ENCODE results near the gene TMEM145. TPM values are rescaled to one million over a fixed set of nuclear protein-coding genes. Genes with fewer than 3 reads are reported as not detected.

Gene TMEM145
- total RNA-seq, 4 donors from 2014 or later = not detected

DNA sequence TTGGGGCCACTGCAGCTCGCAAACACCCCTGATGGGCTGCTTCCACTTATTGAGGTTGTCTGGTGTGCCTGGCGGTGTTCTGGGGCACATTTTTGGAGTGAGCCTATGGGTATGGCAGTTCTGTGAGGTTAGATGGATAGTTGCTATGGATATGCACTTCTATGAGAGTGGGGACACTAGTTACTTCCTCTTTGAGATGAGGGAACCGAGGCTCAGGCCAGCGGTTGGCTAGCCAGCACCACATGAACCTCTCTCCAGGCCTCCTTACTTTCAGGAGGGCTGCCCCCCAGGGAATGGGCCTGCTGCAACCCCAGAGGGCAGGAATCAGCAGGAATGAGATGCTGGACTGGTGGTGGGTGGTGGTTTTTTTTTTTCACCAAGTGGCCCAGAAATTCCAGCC, 24.7 kb upstream of the TMEM145 start:
- TF ChIP-seq, protein P1, sequence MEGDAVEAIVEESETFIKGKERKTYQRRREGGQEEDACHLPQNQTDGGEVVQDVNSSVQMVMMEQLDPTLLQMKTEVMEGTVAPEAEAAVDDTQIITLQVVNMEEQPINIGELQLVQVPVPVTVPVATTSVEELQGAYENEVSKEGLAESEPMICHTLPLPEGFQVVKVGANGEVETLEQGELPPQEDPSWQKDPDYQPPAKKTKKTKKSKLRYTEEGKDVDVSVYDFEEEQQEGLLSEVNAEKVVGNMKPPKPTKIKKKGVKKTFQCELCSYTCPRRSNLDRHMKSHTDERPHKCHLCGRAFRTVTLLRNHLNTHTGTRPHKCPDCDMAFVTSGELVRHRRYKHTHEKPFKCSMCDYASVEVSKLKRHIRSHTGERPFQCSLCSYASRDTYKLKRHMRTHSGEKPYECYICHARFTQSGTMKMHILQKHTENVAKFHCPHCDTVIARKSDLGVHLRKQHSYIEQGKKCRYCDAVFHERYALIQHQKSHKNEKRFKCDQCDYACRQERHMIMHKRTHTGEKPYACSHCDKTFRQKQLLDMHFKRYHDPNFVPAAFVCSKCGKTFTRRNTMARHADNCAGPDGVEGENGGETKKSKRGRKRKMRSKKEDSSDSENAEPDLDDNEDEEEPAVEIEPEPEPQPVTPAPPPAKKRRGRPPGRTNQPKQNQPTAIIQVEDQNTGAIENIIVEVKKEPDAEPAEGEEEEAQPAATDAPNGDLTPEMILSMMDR (IDR thresholded peaks at IDR 0.05; ENCODE audit: low read depth) = no peak

DNA sequence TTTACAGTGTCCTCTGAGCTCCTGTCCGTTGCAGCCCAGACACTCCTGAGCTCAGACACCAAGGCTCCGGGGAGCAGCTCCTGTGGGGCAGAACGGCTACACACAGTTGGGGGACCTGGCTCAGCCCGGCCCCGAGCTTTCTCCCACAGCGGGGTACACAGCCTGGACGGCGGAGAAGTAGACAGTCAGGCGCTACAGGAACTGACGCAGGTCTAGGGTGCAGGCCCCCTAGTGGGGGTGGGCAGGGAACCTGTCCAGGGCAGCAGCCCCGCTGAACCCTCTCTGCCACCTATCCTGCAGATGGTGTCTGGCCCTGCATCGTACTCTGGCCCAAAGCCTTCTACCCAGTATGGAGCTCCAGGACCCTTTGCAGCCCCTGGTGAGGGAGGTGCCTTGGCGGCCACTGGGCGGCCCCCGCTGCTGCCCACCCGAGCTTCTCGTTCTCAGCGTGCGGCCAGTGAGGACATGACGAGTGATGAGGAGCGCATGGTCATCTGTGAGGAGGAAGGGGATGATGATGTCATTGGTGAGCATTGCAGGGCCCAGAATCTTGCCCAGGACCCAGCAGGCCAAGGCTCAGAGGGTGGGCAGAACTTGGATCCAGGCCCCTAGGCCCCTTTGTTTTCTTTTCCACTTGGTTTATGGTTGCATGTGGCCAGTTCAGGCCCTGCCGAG, 24.1 kb upstream of the TMEM145 start:
- TF ChIP-seq, protein P1 (IDR thresholded peaks at IDR 0.05; ENCODE audit: low read depth) = no peak

DNA sequence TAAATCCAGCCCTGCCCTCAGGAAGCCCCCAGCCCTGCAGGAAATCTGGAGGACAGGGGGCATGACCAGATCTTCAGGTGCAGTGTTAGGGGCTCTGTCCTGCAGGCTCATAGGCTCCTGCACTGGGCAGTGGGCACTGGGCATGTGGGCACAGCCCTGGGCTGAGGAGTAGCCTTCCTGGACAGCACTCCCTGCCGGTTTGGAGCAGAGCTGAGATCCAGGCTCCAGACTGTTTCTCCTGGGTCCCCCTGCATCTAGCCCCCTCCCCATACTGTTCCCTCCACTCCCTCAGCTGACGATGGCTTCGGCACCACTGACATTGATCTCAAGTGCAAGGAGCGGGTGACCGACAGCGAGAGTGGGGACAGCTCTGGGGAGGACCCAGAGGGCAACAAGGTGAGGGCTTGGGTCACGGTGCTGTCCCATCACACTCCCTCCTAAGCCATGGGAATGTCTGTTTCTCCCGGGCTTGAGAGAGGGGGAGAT, 23.5 kb upstream of the TMEM145 start:
- TF ChIP-seq, protein P1 (IDR thresholded peaks at IDR 0.05; ENCODE audit: low read depth) = no peak

DNA sequence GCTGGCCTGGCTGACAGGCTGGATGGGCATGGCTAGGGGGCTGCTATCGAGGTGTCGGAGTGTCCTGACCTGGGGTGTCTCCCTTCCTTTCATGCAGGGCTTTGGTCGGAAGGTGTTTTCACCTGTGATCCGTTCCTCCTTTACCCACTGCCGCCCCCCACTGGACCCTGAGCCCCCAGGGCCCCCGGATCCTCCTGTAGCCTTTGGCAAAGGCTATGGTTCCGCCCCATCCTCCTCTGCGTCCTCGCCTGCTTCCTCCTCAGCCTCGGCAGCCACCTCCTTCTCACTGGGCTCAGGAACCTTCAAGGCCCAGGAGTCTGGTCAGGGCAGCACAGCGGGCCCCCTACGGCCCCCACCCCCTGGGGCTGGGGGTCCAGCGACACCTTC, 23.0 kb upstream of the TMEM145 start:
- TF ChIP-seq, protein P1 (IDR thresholded peaks at IDR 0.05; ENCODE audit: low read depth) = no peak

DNA sequence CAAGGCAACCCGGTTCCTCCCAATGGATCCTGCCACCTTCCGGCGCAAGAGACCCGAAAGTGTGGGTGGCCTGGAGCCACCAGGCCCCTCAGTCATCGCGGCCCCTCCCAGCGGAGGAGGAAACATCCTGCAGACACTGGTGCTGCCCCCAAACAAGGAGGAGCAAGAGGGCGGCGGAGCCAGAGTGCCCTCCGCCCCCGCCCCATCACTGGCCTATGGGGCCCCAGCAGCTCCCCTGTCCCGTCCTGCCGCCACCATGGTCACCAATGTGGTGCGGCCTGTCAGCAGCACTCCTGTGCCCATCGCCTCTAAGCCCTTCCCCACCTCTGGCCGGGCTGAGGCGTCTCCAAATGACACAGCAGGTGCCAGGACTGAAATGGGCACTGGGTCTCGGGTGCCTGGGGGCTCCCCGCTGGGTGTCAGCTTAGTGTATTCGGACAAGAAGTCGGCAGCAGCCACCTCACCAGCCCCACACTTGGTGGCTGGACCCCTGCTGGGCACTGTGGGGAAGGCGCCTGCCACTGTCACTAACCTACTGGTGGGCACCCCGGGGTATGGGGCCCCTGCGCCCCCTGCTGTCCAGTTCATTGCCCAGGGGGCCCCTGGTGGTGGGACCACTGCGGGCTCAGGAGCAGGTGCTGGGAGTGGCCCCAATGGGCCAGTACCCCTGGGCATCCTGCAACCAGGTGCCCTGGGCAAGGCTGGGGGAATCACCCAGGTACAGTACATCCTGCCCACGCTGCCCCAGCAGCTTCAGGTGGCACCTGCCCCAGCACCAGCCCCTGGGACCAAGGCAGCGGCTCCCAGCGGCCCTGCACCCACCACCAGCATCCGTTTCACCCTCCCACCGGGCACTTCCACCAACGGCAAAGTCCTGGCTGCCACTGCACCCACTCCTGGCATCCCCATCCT, 22.3 kb upstream of the TMEM145 start:
- TF ChIP-seq, protein P1 (IDR thresholded peaks at IDR 0.05; ENCODE audit: low read depth) = no peak

DNA sequence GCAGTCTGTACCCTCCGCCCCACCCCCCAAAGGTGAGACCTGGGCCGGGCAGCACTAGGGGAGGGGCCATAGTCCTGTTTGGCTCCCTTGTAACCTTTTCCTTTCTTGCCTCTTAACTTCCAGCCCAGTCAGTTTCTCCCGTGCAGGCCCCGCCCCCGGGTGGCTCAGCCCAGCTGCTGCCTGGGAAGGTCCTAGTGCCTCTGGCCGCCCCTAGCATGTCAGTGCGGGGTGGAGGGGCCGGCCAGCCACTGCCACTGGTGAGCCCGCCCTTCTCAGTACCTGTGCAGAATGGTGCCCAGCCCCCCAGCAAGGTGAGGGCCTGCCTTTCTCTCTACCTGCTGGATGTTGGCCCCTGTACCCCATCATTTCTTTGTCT, 21.7 kb upstream of the TMEM145 start:
- TF ChIP-seq, protein P1 (IDR thresholded peaks at IDR 0.05; ENCODE audit: low read depth) = no peak

Data from subcutaneous adipose tissue (tissue), 4 donors.